HepG2 (cell line): Measurements from ENCODE around the gene SH3BP2. TPM values are rescaled to one million over a fixed set of nuclear protein-coding genes. Genes with fewer than 3 reads are reported as not detected.

Experiments
- ATAC-seq: fragments of 200-7000 bp; cut with Tn5 transposase; 3 replicates; pipeline ENCODE4 v1.9.1; 2020; ENCODE audit warnings: mild to moderate bottlenecking, moderate library complexity
- BruUV-seq: library from RNA; stranded (reverse); fragments of 400-500 nt; replicated peaks from 2 replicates; lab custom pipeline; 2021; lab: Mats Ljungman, UMichigan
- CTCF ChIA-PET: fragments of 300-600 bp; formaldehyde crosslinking; extraction: SDS; loops from one replicate; lab custom pipeline; 2021; ENCODE audit warnings: low total read pairs, inconsistent platforms, low intra/inter-chr PET ratio; lab: Yijun Ruan, JAX
- POLR2A ChIA-PET: fragments of 350-600 bp; sonication (Branson Sonifier 250); formaldehyde crosslinking; loops from one replicate; lab custom pipeline; 2020; ENCODE audit warnings: antibody characterized with exemption, inconsistent platforms; lab: Yijun Ruan, JAX
- DNase-seq: peaks from one replicate; pipeline ENCODE4 v3.0.0-alpha.2; 2015; ENCODE audit warnings: low spot score
- FAIRE-seq: peaks from 3 replicates; lab custom pipeline; 2011; peaks lifted over from hg19 to GRCh38; lab: Jason Lieb, UNC
- H2AFZ ChIP-seq: one replicate; pipeline ENCODE4 v1.6.1; 2011; ENCODE audit warnings: low read length, inconsistent platforms
- H3K27ac ChIP-seq: fragments of 300-600 bp; 3 replicates; pipeline ENCODE4 v1.8.0; 2011; ENCODE audit warnings: mixed run types, mild to moderate bottlenecking, mixed read lengths, low read length, inconsistent platforms; ENCODE audit not compliant: insufficient read depth; ENCODE audit errors: extremely low read length
- H3K27me3 ChIP-seq, 2 experiments: fragments of 200-600 bp in 1 of 2; 2 replicates in 1 of 2; 3 replicates in 1 of 2; pipeline versions ENCODE4 v1.6.0 to v1.8.0; 2011; ENCODE audit warnings: low read length in 2 of 2, mild to moderate bottlenecking in 2 of 2, moderate library complexity in 2 of 2, inconsistent platforms in 1 of 2; ENCODE audit not compliant: insufficient read depth in 2 of 2, control insufficient read depth in 1 of 2
- H3K36me3 ChIP-seq, 2 experiments: fragments of 200-600 bp in 1 of 2; replicated peaks in 1 of 2; 2 replicates in 1 of 2; 3 replicates in 1 of 2; pipeline versions ENCODE4 v1.5.1 to v1.8.0; 2011; ENCODE audit warnings: low read length in 2 of 2, inconsistent platforms in 1 of 2; ENCODE audit not compliant: insufficient read depth in 2 of 2, control insufficient read depth in 1 of 2
- H3K4me1 ChIP-seq: 2 replicates; pipeline ENCODE4 v1.5.1; 2012; ENCODE audit warnings: low read length, inconsistent platforms; ENCODE audit not compliant: insufficient read depth
- H3K4me2 ChIP-seq: 2 replicates; pipeline ENCODE4 v1.6.0; 2011; ENCODE audit warnings: low read depth, low read length, inconsistent platforms
- H3K4me3 ChIP-seq, 3 experiments: fragments of 200-600 bp in 1 of 3; sonication (generic), shearing (Covaris generic) in 1 of 3; replicated peaks in 1 of 3; 2 replicates each; pipeline ENCODE4 v1.5.1; 2011 to 2016; ENCODE audit warnings: low read length in 3 of 3, inconsistent platforms in 2 of 3, low read depth in 2 of 3, mild to moderate bottlenecking in 2 of 3, control low read depth in 1 of 3, mixed read lengths in 1 of 3; ENCODE audit not compliant: insufficient read depth in 1 of 3
- H3K79me2 ChIP-seq: one replicate; pipeline ENCODE4 v1.6.1; 2011; ENCODE audit warnings: low read length, inconsistent platforms; ENCODE audit not compliant: insufficient read depth
- H3K9ac ChIP-seq: 2 replicates; pipeline ENCODE4 v1.6.0; 2011; ENCODE audit warnings: mild to moderate bottlenecking, low read depth, low read length, inconsistent platforms; ENCODE audit not compliant: insufficient read depth
- H3K9me3 ChIP-seq: 2 replicates; pipeline ENCODE4 v1.5.1; 2012; ENCODE audit warnings: mild to moderate bottlenecking, low read length
- H4K20me1 ChIP-seq: 2 replicates; pipeline ENCODE4 v1.6.0; 2011; ENCODE audit warnings: inconsistent platforms, mild to moderate bottlenecking, low read length, moderate library complexity; ENCODE audit not compliant: insufficient read depth
- AGO2 ChIP-seq: fragments of 200-400 bp; formaldehyde crosslinking; optimal IDR thresholded peaks from 2 replicates; pipeline ENCODE3; 2017; ENCODE audit warnings: mild to moderate bottlenecking, low read depth, low read length, moderate library complexity
- DMAP1 ChIP-seq: IDR thresholded peaks from 2 replicates; pipeline ENCODE4 v1.6.1; 2016
- ELF3 ChIP-seq: IDR thresholded peaks from 2 replicates; pipeline ENCODE4 v1.6.1; 2016; ENCODE audit warnings: missing genetic modification reagents, missing compliant biosample characterization
- ELF4 ChIP-seq: sonication (generic); formaldehyde crosslinking; IDR thresholded peaks from 2 replicates; pipeline ENCODE4 v1.5.0; 2020; ENCODE audit warnings: missing genetic modification reagents, mild to moderate bottlenecking, moderate library complexity, borderline replicate concordance
- PHF21A ChIP-seq: sonication (generic); formaldehyde crosslinking; IDR thresholded peaks from 2 replicates; pipeline ENCODE4 v1.5.0; 2020; ENCODE audit warnings: mild to moderate bottlenecking, missing genetic modification reagents
- RBM22 ChIP-seq: fragments of 200-400 bp; formaldehyde crosslinking; optimal IDR thresholded peaks from 2 replicates; pipeline ENCODE3; 2017; ENCODE audit warnings: mild to moderate bottlenecking, low read length, moderate library complexity
- RFX5 ChIP-seq: IDR thresholded peaks from 2 replicates; pipeline ENCODE4 v1.6.1; 2011; ENCODE audit warnings: low read depth, low read length, improper control_type of control experiment
- YEATS4 ChIP-seq: sonication (generic); formaldehyde crosslinking; IDR thresholded peaks from 2 replicates; pipeline ENCODE4 v1.4.0; 2020; ENCODE audit warnings: missing genetic modification reagents, borderline replicate concordance
- ZNF264 ChIP-seq: sonication (generic); formaldehyde crosslinking; IDR thresholded peaks from 2 replicates; pipeline ENCODE4 v1.4.0; 2020; ENCODE audit warnings: missing genetic modification reagents
- WGBS: methylation state at CpG from one replicate; pipeline ENCODE4 v1.1.6; 2017; ENCODE audit warnings: low lambda C conversion rate; 5-methylcytosine and 5-hydroxymethylcytosine counted together
- in situ Hi-C: cut with HindIII; loops from 2 replicates; pipeline ENCODE4 v1.10.0; 2017; ENCODE audit warnings: low pct_unique_long_range_greater_than_20kb; ENCODE audit not compliant: extremely low pct_ligation_motif_present
- intact Hi-C: fragments of 100-400 bp; cut with micrococcal nuclease; formaldehyde crosslinking; loops from one replicate; pipeline ENCODE4 v1.10.0; 2022; ENCODE audit not compliant: unreplicated experiment
- polyA plus RNA-seq, 8 experiments: library from polyadenylated mRNA; depleted of rRNA in 3 of 8; stranded (reverse) in 7 of 8; unstranded in 1 of 8; fragments of >200 nt; fragmentation: Illumina TruSeq in 4 of 8; extraction: Trizol in 4 of 8; gene quantifications; 2 replicates each; pipeline versions ENCODE4 v1.2.1 to v1.2.3, GENCODE V29; 2011 to 2016; ENCODE audit warnings: low read depth in 4 of 8, missing spikeins in 1 of 8, mixed read lengths in 1 of 8; ENCODE audit not compliant: insufficient read depth in 1 of 8
- total RNA-seq, 5 experiments: library from RNA; depleted of rRNA; stranded (reverse); fragments of >200 nt; fragmentation: Illumina TruSeq; extraction: Trizol; gene quantifications; 2 replicates each; pipeline ENCODE4 v1.2.3, GENCODE V29; 2016; ENCODE audit warnings: low read depth in 1 of 5

The SH3BP2 gene
- total and polyA plus RNA-seq, 2 of the 13 experiments (the other 11 are each of a cell fraction or from before 2014, with no cell fraction given) = 16.9 to 34.5 TPM

DNA sequence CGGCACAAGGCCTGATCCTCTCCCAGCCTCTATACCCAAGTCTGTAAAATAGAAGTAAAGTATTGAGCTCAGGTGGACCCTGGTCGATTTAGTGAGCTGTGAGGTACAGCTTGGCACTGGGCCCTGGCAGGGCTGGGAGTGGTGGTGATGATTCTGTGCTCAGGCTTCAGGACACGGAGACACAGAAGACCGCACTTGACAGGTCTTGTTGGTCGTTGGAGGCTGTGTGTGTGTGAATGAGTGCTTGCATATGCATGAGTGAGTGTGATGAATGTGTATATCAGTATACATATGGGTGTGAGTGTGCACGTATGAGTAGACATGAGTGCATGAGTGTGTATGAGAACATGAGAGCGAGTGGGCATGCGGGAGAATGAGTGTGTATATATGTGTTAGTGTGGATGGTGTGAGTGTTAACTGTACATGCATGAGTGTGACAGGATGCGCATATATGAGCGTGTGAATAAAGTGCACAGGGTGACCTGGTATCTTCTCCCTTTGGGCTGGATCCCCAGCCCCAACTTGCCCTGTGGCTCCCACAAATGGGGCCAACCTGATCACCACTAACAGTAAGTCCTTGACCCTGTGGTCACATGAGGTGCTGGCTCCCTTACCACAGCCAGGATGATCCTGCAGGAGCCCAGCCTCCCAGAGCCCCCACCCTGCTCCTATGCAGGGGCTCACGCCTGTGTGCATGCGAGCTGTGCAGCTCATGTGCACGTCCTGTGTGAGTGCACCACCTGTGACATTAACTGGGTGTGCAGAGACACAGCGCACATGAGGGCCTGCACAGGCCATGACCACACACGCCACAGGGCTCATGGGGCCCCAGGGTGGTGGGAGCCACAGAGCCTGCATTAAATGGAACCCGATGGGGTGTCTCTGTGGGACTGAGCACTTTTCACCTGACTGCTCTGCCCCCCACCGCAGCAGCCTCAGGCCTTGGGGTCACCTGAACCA is 20.8 kb downstream of the SH3BP2 start:
- Histone ChIP-seq H3K27me3 (no peaks in the 10 kb centered on the region), H4K20me1 (peaks cover 16% of the 10 kb centered on the region; the same call in 1 of the 2 replicates), H3K79me2 (peaks cover 9% of the 10 kb centered on the region), H2AFZ (no peak overlapping the region), H3K4me2 (no peak overlapping the region), H3K4me1 (peaks cover 43% of the 10 kb centered on the region), H3K4me3 (no peak overlapping the region), H3K36me3 (peaks cover 0 to 3% of the 10 kb centered on the region in 2 experiments; a peak in 1 of 5 replicates), H3K9ac (no peak overlapping the region), H3K27ac (no peak overlapping the region), H3K9me3 (no peaks in the 10 kb centered on the region)
- CTCF ChIA-PET = no interaction called here
- ATAC-seq (no peak), FAIRE-seq (no peak), DNase-seq (no peak)
- BruUV-seq = no TSS peak
- POLR2A ChIA-PET = interaction anchor here (1.4 kb wide), 1 partner anchor 13 kb away, joined by 5 read pairs; no protein-coding TSS in a partner anchor
- 97% methylated on average over 11 of the region's 17 CpGs for WGBS
- intact Hi-C loops (no loop called here), in situ Hi-C loops (no loop called here)
- no peak for TF ChIP-seq PHF21A (CRISPR knock-in tag)
- TF ChIP-seq YEATS4 = no peak
- peak; percentile 12 for TF ChIP-seq AGO2
- no peak for TF ChIP-seq ZNF264 (CRISPR knock-in tag)
- peak; percentile 14 for TF ChIP-seq RBM22
- TF ChIP-seq RFX5 = no peak
- TF ChIP-seq ELF4 (CRISPR knock-in tag) = no peak
- no peak for TF ChIP-seq ELF3
- TF ChIP-seq DMAP1 (CRISPR knock-in tag) = no peak
